IMR-90 (cell line): ENCODE measurements around the gene MYH10. TPM values are rescaled to one million over a fixed set of nuclear protein-coding genes. Genes with fewer than 3 reads are reported as not detected.

Experiments
- BHLHE40 ChIP-seq: fragments of 150-350 bp; IDR thresholded peaks from 2 replicates; pipeline ENCODE4 v1.6.1; 2016; ENCODE audit warnings: mild to moderate bottlenecking, low read depth, low read length
- MAFK ChIP-seq: IDR thresholded peaks from 2 replicates; pipeline ENCODE4 v1.6.1; 2012; ENCODE audit warnings: low read depth, low read length, improper control_type of control experiment
- polyA plus RNA-seq, 3 experiments: library from polyadenylated mRNA; depleted of rRNA; stranded (reverse); fragments of >200 nt; gene quantifications; 2 replicates each; pipeline ENCODE4 v1.2.3, GENCODE V29; 2012; ENCODE audit warnings: low replicate concordance in 1 of 3
- total RNA-seq: library from RNA; depleted of rRNA; stranded (reverse); fragments of >200 nt; gene quantifications from 2 replicates; pipeline ENCODE4 v1.2.3, GENCODE V29; 2012
- TF ChIP-seq, protein P1 (sequence below): fragments of 150-350 bp; IDR thresholded peaks from 2 replicates; pipeline ENCODE4 v1.6.1; 2016; ENCODE audit warnings: low read depth, mild to moderate bottlenecking, low read length, moderate library complexity, borderline replicate concordance

MYH10 gene
- total and polyA plus RNA-seq, 2 of the 4 experiments (the other 2 are of a cell fraction), result 71.2 to 95.2 TPM

- TF ChIP-seq, protein P1, sequence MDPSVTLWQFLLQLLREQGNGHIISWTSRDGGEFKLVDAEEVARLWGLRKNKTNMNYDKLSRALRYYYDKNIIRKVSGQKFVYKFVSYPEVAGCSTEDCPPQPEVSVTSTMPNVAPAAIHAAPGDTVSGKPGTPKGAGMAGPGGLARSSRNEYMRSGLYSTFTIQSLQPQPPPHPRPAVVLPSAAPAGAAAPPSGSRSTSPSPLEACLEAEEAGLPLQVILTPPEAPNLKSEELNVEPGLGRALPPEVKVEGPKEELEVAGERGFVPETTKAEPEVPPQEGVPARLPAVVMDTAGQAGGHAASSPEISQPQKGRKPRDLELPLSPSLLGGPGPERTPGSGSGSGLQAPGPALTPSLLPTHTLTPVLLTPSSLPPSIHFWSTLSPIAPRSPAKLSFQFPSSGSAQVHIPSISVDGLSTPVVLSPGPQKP, result no peak
- TF ChIP-seq BHLHE40 (no peak), MAFK (no peak)
Measured at GRCh38 chr17:8435245-8436168, 195.0 kb downstream of the MYH10 start, which contains the start of gene NDEL1 (continued).
